GM06990 (cell line): ENCODE data around the gene GSK3B.

ENCODE experiments used
- DNase-seq: peaks from one replicate; pipeline ENCODE4 v3.0.0-alpha.2; 2011; ENCODE audit not compliant: insufficient read length; ENCODE audit errors: extremely low read depth
- H3K27me3 ChIP-seq: replicated peaks from 2 replicates; pipeline ENCODE4 v1.6.0; 2011; ENCODE audit warnings: low read length; ENCODE audit not compliant: control insufficient read depth, insufficient read depth
- H3K36me3 ChIP-seq: 2 replicates; pipeline ENCODE4 v1.5.1; 2011; ENCODE audit warnings: low read length; ENCODE audit not compliant: control insufficient read depth, insufficient read depth
- H3K4me3 ChIP-seq: replicated peaks from 2 replicates; pipeline ENCODE4 v1.5.1; 2011; ENCODE audit warnings: low read depth, mild to moderate bottlenecking, control low read depth, low read length
- TF ChIP-seq, protein P1 (sequence below): IDR thresholded peaks from 2 replicates; pipeline ENCODE4 v1.5.1; 2011; ENCODE audit warnings: low read length, control low read depth, mild to moderate bottlenecking, inconsistent platforms; ENCODE audit not compliant: insufficient read depth, poor library complexity, severe bottlenecking

The GSK3B gene

DNA sequence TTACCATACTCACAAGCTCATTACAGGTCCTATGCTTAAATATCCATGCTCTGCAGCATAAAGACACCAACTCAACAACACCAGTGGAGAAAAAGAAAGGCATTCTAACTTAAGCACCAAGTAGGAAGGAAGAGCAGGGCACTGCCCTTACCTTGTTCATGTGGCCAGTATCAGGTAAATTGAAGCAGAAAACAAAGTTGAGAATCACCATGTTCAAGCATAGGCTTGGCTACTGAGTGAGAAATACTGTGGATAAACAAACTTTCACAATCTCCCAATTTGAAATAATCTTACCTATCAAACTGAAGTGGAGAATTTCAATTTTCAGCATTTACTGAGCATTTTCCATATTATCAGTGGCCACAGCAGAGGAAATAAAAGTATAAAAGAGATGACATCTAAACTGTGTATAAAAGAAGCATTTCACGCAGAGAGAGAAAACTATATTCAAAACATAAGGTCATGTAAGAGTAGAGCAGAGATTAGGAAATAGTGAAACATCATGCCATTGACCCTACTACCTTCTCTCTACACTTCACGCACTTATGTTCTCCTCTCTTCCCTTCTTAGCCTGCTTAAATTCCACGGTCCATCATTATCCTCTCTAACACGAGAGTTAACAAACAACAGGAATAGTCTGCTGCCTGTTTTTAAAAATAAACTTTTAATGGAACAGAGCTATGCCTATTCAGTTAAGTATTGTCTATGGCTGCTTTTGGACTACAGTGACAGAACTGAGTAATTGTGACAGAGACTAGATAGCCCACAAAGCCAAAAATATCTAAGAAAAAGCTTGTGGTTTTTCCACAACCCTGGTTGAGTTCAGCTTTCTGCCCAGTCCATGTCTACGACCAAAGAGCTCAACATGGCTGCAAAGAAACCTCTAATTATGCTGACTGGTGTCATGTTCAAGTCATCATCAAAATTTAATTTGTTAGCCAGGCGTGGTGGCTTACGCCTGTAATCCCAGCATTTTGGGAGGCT is 169.8 kb downstream of the GSK3B start:
- TF ChIP-seq, protein P1, sequence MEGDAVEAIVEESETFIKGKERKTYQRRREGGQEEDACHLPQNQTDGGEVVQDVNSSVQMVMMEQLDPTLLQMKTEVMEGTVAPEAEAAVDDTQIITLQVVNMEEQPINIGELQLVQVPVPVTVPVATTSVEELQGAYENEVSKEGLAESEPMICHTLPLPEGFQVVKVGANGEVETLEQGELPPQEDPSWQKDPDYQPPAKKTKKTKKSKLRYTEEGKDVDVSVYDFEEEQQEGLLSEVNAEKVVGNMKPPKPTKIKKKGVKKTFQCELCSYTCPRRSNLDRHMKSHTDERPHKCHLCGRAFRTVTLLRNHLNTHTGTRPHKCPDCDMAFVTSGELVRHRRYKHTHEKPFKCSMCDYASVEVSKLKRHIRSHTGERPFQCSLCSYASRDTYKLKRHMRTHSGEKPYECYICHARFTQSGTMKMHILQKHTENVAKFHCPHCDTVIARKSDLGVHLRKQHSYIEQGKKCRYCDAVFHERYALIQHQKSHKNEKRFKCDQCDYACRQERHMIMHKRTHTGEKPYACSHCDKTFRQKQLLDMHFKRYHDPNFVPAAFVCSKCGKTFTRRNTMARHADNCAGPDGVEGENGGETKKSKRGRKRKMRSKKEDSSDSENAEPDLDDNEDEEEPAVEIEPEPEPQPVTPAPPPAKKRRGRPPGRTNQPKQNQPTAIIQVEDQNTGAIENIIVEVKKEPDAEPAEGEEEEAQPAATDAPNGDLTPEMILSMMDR, result no peak
- H3K27me3 ChIP-seq, result no peaks in the 10 kb centered on the region
- DNase-seq, result no peak
- no peak overlapping the region for H3K4me3 ChIP-seq
- H3K36me3 ChIP-seq, result no peaks in the 10 kb centered on the region

DNA sequence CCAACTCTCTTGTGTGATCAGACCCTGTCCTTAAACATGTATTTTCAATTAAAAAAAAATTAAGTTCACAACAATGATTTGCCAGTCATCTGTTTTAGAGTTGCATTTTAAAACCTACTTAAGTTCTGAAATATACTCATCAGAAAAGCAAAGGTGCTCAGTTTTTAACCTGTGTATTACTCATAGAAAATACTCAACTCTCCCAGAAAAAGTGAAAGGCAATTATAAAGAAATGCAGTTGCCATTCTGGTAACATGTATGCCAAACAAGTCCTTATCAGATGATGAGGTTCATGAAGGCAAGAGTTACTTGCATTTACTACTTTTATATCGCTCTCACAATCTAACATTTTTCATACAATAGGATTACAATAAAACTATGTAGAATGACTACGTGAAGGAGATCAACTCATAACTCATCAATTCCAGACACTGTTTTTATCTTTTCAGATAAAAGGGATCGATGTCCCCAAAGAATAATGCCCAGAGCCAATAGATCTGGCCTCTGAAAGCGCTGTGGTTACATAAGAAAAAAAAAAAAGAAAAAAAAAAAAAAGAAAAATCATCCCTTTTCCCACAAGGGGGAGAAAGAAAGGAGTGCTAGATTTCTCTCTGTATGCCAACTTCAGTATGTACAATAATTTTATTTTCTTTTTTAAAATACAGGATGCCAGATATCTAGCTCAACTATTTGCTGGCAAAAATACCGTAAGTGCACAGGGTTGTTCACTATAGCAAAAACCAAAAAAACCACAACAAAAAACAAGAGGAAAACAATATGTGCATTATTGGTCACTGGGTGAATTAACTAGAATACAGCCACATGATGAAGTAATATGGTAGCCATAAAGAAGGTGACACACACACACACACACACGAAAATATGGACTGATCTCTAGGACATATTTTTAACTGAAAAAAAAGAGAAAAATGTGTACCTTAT is 175.0 kb downstream of the GSK3B start:
- H3K36me3 ChIP-seq, result no peaks in the 10 kb centered on the region
- no peak for DNase-seq

DNA sequence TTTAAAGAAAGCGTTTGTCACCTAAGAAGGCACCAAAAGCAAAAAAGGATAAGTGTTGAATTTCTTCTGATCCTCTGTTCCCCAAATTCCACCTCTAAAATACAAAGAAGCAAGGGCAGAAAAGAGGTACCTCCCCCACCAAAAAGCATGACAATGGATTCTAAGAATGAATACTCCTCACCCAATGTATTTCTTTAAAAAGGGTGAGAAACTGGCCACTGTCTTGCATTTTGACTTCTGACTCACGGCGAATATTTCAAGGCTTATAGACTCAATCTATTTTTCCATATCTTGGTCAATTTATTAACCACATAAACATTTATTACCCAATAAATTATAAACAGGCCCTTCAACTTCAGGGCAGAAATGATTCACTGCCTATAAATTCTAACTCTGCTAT is 181.2 kb downstream of the GSK3B start:
- peaks cover 5% of the 10 kb centered on the region for H3K36me3 ChIP-seq
- DNase-seq, result no peak
- H3K4me3 ChIP-seq, result no peak overlapping the region
- TF ChIP-seq, protein P1, result no peak
- no peaks in the 10 kb centered on the region for H3K27me3 ChIP-seq

More for the DNA sequence above, 175.0 kb downstream of the GSK3B start:
- TF ChIP-seq, protein P1, result no peak
- no peaks in the 10 kb centered on the region for H3K27me3 ChIP-seq
- H3K4me3 ChIP-seq, result no peak overlapping the region

DNA sequence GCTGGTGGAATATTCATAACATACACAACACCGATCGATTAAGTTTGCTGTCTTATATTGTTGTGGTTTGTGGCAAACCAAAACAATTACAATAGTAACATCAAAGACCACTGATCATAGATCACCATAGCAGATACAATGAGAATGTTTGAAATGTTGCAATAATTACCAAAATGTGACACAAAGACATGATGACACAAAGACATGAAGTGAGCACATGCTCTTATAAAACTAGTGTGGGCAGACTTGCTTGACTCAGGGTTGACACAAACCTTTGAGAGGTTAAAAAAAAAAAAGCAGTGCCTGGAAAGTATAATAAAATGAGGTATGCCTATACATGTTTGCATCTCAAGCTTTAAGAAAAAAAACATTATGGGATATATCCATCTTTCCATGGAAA is 182.0 kb downstream of the GSK3B start:
- H3K4me3 ChIP-seq, result no peak overlapping the region
- no peak for DNase-seq
- H3K27me3 ChIP-seq, result no peaks in the 10 kb centered on the region
- H3K36me3 ChIP-seq, result peaks cover 5% of the 10 kb centered on the region
- TF ChIP-seq, protein P1, result no peak

DNA sequence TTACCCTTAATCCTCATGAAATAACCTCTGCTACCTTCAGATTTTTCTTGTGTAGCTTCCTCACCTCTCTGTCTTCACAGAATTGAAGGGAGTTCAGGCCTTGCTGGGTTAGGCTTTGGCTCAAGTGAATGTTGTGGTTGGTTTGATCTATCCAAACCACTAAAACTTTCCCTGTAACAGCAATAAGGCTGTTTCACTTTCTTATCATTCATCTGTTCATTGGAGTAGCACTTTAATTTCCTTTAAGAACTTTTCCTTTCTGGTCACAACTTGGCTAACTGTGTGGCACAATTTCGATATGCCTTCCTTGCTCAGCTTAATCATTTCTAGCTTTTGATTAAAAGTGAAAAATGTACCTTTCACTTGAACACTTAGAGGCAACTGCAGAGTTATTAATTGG is 182.5 kb downstream of the GSK3B start:
- no peak overlapping the region for H3K4me3 ChIP-seq
- no peak for DNase-seq
- H3K27me3 ChIP-seq, result no peaks in the 10 kb centered on the region
- TF ChIP-seq, protein P1, result no peak
- peaks cover 5% of the 10 kb centered on the region for H3K36me3 ChIP-seq
